Stimulated activated CD4-positive, alpha-beta T cell treated with anti-CD3 and anti-CD28 coated beads, Interleukin-12 subunit alpha, Interleukin-12 subunit beta, amount 100 ng/mL, for 24 hours (primary cell): ENCODE results near the gene MAP3K10.

Experiments used
- DNase-seq, 2 experiments: peaks; one replicate each; pipeline ENCODE4 v3.0.0-alpha.2; 2020; ENCODE audit warnings: low read depth in 2 of 2

The MAP3K10 gene

DNA sequence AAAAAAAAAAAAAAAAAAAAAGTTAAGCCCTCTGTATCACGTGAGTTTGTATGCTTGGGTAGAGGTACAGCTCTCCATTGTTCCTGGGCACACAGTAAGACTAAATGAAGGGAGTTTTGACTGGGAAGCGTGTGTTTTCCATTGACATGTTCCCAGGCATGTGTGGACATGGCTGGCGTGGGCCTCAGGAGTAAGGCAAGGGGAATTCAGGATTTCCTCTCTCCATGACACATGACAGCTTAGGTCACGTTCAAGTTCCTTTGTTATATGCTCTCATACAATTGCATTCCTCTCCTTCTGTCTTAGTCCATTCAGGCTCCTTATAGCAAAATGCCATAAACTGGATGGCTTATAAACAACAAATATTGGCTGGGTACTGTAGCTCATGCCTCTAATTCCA lies 17.1 kb upstream of the MAP3K10 start:
- no peak for DNase-seq

- DNase-seq: no peak
Measured at GRCh38 chr19:40175820-40176219, 15.4 kb upstream of the MAP3K10 start.

- DNase-seq: no peak
Measured at GRCh38 chr19:40177286-40178070, 13.7 kb upstream of the MAP3K10 start.

DNA sequence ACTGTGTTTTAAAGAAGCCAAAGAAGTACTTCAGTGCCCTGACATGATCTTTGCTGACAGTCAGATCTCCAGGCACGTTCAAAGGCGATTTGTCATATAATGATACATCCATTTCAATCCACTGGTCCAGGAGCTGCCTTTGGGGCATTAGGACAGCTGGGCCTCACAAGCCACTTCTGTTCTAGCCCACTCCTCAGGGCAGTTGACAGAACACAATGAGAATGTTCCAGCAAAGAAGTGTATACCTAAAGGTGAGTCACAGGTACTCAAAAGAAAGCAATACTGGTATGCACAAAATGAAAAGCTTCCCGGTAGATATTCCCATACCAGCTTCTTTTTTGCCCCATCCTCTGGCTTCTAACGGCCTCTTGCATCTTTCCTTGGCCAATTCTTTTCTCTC lies 12.5 kb upstream of the MAP3K10 start:
- DNase-seq: no peak

- no peak for DNase-seq
Measured at GRCh38 chr19:40184273-40184672, 7.0 kb upstream of the MAP3K10 start.

DNA sequence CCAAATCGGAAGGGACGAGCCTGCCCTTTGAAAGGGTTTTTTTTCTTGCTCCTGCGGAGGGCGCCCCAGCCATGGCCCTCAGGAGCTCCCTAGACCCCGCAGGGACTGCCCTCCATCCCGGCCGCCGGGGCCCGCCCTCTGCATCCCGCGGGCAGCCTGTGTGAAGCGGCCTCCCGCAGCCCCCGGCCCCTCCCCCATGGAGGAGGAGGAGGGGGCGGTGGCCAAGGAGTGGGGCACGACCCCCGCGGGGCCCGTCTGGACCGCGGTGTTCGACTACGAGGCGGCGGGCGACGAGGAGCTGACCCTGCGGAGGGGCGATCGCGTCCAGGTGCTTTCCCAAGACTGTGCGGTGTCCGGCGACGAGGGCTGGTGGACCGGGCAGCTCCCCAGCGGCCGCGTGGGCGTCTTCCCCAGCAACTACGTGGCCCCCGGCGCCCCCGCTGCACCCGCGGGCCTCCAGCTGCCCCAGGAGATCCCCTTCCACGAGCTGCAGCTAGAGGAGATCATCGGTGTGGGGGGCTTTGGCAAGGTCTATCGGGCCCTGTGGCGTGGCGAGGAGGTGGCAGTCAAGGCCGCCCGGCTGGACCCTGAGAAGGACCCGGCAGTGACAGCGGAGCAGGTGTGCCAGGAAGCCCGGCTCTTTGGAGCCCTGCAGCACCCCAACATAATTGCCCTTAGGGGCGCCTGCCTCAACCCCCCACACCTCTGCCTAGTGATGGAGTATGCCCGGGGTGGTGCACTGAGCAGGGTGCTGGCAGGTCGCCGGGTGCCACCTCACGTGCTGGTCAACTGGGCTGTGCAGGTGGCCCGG lies 815 bp downstream of the MAP3K10 start:
- no peak for DNase-seq

- no peak for DNase-seq
Measured at GRCh38 chr19:40192758-40193586, 1.7 kb downstream of the MAP3K10 start.

DNA sequence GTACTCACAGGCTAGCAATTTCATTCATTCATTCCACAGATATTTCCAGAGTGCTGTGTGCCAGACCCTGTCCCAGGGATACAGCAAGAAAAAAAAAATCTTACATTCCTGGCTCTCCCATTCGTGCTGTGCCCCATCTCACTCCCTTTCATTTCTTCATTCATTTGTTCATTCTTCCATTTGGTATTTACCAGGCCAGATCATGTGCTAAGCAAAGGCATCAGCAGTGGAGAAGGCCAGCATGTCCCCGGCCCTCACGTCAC lies 2.3 kb downstream of the MAP3K10 start:
- no peak for DNase-seq

DNA sequence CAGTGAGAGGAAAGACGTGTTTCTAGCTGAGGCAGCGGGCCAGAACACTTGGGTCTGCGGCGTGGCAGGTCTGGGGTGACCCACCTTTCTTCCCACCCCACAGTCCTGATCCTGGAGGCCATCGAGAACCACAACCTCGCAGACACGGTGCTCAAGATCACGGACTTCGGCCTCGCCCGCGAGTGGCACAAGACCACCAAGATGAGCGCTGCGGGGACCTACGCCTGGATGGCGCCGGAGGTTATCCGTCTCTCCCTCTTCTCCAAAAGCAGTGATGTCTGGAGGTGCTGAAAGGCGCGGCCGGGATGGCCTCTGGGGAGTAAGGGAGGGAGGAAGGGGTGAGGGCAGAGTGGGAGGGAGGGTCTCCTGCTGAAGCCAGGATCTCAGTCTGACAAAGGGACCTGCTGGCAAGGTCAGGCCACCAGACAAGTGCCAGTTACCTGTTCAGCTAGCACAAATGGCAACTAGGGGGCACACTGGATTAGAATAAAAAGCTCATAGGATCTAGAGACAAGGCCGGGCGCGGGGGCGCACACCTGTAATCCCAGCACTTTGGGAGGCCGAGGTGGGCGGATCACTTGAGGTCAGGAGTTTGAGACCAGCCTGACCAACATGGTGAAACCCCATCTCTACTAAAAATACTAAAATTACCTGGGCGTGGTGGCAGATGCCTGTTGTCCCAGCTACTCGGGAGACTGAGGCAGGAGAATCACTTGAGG lies 7.2 kb downstream of the MAP3K10 start:
- no peak for DNase-seq

DNA sequence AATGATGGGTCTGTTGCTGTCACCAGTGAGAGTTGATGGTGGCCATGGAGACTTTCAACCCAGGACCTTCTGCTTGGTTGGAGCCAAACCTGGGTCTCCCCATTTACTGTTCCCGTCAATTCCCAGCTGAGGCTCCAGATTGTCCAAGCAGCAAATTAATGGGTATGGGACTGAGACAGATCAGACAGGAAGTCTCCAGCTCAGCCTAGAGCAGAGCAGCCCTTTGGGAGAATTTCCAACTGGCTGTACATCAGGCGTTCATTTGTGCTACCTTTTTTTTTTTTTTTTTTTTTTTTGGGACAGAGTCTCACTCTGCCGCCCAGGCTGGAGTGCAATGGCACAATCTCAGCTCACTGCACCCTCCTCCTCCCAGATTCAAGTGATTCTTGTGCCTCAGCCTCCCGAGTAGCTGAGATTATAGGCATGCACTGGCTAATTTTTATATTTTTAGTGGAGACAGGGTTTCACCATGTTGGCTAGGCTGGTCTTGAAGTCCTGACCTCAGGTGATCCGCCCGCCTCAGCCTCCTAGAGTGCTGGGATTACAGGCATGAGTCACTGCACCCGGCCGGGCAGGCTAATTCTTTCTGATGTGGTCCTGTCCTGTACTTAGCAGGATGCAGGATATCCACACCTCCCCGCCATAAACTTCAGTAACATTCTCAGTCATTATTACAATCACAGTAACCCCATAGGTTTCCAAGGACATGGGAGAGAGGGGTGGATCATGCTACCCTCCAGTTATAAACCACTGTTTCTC lies 9.3 kb downstream of the MAP3K10 start:
- DNase-seq: no peak

- DNase-seq: no peak
Measured at GRCh38 chr19:40204381-40204780, 13.2 kb downstream of the MAP3K10 start.

GRCh38 chr19:40205760-40206159 lies 14.5 kb downstream of the MAP3K10 start:
- no peak for DNase-seq

DNA sequence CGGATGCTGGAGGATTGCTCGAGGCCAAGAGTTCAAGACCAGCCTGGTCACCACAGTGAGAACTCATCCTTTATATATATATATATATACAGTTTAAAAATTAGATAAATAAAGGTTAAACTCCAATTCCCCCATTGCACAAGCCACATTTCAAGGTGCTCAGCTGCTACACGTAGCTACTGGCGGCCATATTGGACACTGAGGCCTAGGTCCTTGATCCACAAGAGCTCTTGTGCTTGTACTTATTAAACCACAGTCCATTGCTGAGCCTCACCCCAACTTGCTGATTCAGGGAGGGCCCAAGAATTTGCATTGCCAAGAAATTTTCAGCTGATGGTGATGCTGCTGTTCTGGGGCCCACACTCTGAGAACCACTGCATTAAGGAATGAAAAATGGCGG lies 17.4 kb downstream of the MAP3K10 start:
- no peak for DNase-seq

GRCh38 chr19:40210889-40211288 lies 19.7 kb downstream of the MAP3K10 start:
- DNase-seq: no peak

DNA sequence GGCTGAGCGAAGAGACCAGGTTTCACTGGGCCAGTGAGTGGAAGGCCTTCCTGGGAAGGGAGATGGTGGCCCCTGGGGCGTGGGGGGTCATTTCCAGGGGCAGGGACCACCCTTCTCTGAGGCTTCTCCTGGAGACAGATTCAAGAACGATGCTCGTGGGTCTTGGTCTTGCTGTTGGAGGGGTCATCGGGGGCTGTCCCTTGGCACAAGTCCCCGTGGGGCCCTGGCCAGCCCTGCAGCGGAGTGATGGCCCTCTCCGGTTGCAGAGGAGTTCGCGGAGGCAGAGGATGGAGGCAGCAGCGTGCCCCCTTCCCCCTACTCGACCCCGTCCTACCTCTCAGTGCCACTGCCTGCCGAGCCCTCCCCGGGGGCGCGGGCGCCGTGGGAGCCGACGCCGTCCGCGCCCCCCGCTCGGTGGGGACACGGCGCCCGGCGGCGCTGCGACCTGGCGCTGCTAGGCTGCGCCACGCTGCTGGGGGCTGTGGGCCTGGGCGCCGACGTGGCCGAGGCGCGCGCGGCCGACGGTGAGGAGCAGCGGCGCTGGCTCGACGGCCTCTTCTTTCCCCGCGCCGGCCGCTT lies 22.1 kb downstream of the MAP3K10 start:
- DNase-seq: no peak

- no peak for DNase-seq
Measured at GRCh38 chr19:40213882-40214570, 22.8 kb downstream of the MAP3K10 start.

DNA sequence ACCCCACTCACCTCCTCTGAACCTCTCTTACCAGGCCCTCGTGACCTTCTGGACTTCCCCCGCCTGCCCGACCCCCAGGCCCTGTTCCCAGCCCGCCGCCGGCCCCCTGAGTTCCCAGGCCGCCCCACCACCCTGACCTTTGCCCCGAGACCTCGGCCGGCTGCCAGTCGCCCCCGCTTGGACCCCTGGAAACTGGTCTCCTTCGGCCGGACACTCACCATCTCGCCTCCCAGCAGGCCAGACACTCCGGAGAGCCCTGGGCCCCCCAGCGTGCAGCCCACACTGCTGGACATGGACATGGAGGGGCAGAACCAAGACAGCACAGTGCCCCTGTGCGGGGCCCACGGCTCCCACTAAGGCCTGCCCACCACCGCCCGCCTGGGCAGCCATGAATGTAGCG lies 23.7 kb downstream of the MAP3K10 start:
- no peak for DNase-seq

DNA sequence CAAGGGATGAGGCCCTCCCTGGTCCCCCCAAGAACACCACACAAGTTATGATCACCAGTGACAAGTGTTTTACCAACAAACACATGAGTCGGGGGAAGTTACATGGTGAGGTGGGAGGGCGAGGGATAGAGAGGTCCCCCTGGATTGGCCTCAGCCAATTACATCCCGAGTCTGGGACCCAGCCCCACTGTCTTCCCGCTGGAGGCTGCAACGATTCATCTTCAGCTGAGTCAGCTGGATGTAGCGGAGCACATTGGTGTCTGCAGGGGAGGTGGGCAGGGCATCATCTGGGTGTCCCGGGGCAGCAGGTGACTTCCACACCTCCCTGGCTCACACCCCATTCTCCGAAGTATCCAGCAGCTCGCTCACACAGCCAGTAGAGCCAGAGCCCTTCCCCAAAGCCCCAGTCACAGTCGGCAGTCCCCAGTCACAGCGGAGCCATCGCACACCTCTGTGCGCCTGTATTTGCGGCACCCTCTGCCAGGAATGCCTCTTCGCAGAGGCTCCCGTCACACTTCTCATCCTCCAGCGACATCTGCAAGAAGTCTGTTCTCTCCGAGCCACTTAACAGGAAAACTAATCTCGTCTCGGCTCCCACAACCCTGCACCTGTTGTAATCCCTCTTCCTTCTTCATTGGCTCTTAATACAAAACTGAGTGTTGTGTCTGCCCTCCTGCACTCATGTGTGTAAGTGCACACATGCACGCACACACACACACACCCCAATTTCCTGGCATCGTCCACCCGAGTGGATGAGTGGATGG lies 25.0 kb downstream of the MAP3K10 start:
- DNase-seq: no peak

- DNase-seq: no peak
Measured at GRCh38 chr19:40216777-40217026, 25.5 kb downstream of the MAP3K10 start.
